ENCODE data around the gene POM121.
"Not testable (repeated sequence)": the region's sequence is repeated elsewhere in the genome, so short reads cannot be mapped to it uniquely, and the experiment has no call there.

DNA sequence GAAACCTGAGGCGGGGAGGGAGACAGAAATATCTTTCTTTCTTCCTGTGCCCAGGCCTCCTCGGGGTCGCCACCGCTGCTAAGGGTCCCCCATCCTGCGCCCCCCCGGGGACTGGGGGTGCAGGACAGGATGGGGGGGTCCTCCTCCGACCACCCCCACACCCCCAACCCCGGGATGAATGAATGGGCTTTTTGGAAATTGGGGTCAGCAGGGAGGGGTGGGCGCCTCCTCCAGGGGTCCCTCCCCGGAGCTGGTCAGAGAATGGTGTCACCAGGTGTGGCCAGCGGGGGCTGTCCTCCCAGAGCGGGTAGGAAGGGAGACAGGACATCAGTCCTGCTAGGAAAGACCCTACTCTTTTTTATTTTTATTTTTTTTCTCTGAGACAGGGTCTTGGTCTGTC is 51.5 kb downstream of the POM121 start:
- TF ChIP-seq, protein P1, sequence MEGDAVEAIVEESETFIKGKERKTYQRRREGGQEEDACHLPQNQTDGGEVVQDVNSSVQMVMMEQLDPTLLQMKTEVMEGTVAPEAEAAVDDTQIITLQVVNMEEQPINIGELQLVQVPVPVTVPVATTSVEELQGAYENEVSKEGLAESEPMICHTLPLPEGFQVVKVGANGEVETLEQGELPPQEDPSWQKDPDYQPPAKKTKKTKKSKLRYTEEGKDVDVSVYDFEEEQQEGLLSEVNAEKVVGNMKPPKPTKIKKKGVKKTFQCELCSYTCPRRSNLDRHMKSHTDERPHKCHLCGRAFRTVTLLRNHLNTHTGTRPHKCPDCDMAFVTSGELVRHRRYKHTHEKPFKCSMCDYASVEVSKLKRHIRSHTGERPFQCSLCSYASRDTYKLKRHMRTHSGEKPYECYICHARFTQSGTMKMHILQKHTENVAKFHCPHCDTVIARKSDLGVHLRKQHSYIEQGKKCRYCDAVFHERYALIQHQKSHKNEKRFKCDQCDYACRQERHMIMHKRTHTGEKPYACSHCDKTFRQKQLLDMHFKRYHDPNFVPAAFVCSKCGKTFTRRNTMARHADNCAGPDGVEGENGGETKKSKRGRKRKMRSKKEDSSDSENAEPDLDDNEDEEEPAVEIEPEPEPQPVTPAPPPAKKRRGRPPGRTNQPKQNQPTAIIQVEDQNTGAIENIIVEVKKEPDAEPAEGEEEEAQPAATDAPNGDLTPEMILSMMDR (IDR thresholded peaks at IDR 0.05): not testable (repeated sequence)
- TF ChIP-seq YY1 (IDR thresholded peaks at IDR 0.05; ENCODE audit: low read depth); RAD21 (IDR thresholded peaks at IDR 0.05; ENCODE audit: low read length); SMC3 (IDR thresholded peaks at IDR 0.05; ENCODE audit: low read depth, low read length); RFX5 (IDR thresholded peaks at IDR 0.05; ENCODE audit: low read length); IRF3 (IDR thresholded peaks at IDR 0.05; ENCODE audit: low read depth, low read length); MXI1 (IDR thresholded peaks at IDR 0.05; ENCODE audit: low read depth, low read length): not testable (repeated sequence)
- TF ChIP-seq, protein P2, sequence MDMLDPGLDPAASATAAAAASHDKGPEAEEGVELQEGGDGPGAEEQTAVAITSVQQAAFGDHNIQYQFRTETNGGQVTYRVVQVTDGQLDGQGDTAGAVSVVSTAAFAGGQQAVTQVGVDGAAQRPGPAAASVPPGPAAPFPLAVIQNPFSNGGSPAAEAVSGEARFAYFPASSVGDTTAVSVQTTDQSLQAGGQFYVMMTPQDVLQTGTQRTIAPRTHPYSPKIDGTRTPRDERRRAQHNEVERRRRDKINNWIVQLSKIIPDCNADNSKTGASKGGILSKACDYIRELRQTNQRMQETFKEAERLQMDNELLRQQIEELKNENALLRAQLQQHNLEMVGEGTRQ (IDR thresholded peaks at IDR 0.05; ENCODE audit: borderline replicate concordance, low read depth, low read length): not testable (repeated sequence)
